A673 (cell line): ENCODE measurements around the gene TCEAL4.

Source experiments
- EZH2 ChIP-seq: fragments of 200-600 bp; sonication (generic); IDR thresholded peaks from 2 replicates; pipeline ENCODE4 v1.6.1; 2017; ENCODE audit warnings: borderline replicate concordance, low read depth, mild to moderate bottlenecking, mixed read lengths, antibody characterized with exemption, low read length; ENCODE audit not compliant: poor library complexity, severe bottlenecking
- TF ChIP-seq, protein P1 (sequence below): fragments of 300-800, 200-600 bp; sonication (generic); conservative IDR thresholded peaks from 2 replicates; pipeline ENCODE4 v1.5.1; 2017; ENCODE audit warnings: low read depth, mild to moderate bottlenecking, antibody characterized with exemption, low read length, moderate library complexity, mixed read lengths

DNA sequence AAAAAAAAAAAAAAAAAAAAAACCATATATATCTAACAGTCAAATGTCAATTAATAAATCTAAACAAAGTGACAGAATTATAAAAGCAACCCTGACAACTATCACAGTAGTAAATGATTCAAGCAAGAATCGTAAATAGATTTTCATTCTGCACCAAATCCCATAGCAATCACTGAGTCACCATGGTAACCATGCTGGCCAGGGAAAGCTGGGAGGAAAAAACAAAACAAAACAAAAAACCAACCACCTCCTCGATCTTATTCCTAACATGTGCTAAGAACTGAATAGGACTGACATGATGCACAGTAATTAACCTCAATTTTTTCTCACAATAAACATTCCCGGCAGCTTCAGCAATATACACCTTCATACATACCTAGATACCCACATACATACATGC is 35.4 kb upstream of the TCEAL4 start:
- TF ChIP-seq, protein P1, sequence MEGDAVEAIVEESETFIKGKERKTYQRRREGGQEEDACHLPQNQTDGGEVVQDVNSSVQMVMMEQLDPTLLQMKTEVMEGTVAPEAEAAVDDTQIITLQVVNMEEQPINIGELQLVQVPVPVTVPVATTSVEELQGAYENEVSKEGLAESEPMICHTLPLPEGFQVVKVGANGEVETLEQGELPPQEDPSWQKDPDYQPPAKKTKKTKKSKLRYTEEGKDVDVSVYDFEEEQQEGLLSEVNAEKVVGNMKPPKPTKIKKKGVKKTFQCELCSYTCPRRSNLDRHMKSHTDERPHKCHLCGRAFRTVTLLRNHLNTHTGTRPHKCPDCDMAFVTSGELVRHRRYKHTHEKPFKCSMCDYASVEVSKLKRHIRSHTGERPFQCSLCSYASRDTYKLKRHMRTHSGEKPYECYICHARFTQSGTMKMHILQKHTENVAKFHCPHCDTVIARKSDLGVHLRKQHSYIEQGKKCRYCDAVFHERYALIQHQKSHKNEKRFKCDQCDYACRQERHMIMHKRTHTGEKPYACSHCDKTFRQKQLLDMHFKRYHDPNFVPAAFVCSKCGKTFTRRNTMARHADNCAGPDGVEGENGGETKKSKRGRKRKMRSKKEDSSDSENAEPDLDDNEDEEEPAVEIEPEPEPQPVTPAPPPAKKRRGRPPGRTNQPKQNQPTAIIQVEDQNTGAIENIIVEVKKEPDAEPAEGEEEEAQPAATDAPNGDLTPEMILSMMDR, result no peak
- no peak for TF ChIP-seq EZH2
